Neuronal stem cell (in vitro differentiated cells): ENCODE results near the gene SLC25A30.

Experiments
- DNase-seq: peaks from one replicate; pipeline ENCODE4 v3.0.0-alpha.2; 2013; ENCODE audit warnings: low spot score
- H2AFZ ChIP-seq: one replicate; pipeline ENCODE4 v1.6.1; 2013; ENCODE audit warnings: mild to moderate bottlenecking, low read length, inconsistent platforms
- H2AK5ac ChIP-seq: 2 replicates; pipeline ENCODE4 v1.6.1; 2013; ENCODE audit warnings: low read depth, mild to moderate bottlenecking, inconsistent platforms, low read length, moderate library complexity, mixed read lengths
- H2BK120ac ChIP-seq: 2 replicates; pipeline ENCODE4 v1.6.1; 2013; ENCODE audit warnings: low read depth, mild to moderate bottlenecking, inconsistent platforms, low read length, moderate library complexity, mixed read lengths
- H2BK12ac ChIP-seq: one replicate; pipeline ENCODE4 v1.6.1; 2013; ENCODE audit warnings: low read length, inconsistent platforms
- H2BK15ac ChIP-seq: 2 replicates; pipeline ENCODE4 v1.6.1; 2013; ENCODE audit warnings: mild to moderate bottlenecking, low read length, inconsistent platforms, mixed read lengths
- H2BK5ac ChIP-seq: one replicate; pipeline ENCODE4 v1.6.1; 2013; ENCODE audit warnings: inconsistent platforms, mild to moderate bottlenecking, low read length, moderate library complexity
- H3K14ac ChIP-seq: one replicate; pipeline ENCODE4 v1.6.1; 2013; ENCODE audit warnings: low read length, inconsistent platforms
- H3K18ac ChIP-seq: 2 replicates; pipeline ENCODE4 v1.6.1; 2013; ENCODE audit warnings: low read length, inconsistent platforms
- H3K23ac ChIP-seq: 2 replicates; pipeline ENCODE4 v1.6.1; 2013; ENCODE audit warnings: low read depth, mild to moderate bottlenecking, mixed read lengths, low read length, inconsistent platforms; ENCODE audit not compliant: poor library complexity
- H3K27ac ChIP-seq: replicated peaks from 3 replicates; pipeline ENCODE4 v1.5.1; 2013; ENCODE audit warnings: low read length, inconsistent platforms
- H3K27me3 ChIP-seq, 3 experiments: 2 replicates each; pipeline ENCODE4 v1.6.1; 2013; ENCODE audit warnings: low read length in 3 of 3, mild to moderate bottlenecking in 2 of 3, inconsistent platforms in 1 of 3, low read depth in 1 of 3, mixed read lengths in 1 of 3, moderate library complexity in 1 of 3; ENCODE audit not compliant: control insufficient read depth in 3 of 3, insufficient read depth in 3 of 3
- H3K36me3 ChIP-seq, 2 donors: replicated peaks in 1 of 2; 2 replicates each; pipeline ENCODE4 v1.6.1; 2013; ENCODE audit warnings: low read length in 2 of 2; ENCODE audit not compliant: control insufficient read depth in 2 of 2, insufficient read depth in 2 of 2
- H3K4ac ChIP-seq: 2 replicates; pipeline ENCODE4 v1.6.1; 2013; ENCODE audit warnings: inconsistent platforms, mild to moderate bottlenecking, low read length, moderate library complexity
- H3K4me1 ChIP-seq, 2 donors: 1 replicate in 1 of 2; 2 replicates in 1 of 2; pipeline ENCODE4 v1.6.1; 2013; ENCODE audit warnings: low read length in 2 of 2, low read depth in 1 of 2; ENCODE audit not compliant: control insufficient read depth in 2 of 2, insufficient read depth in 1 of 2
- H3K4me2 ChIP-seq: one replicate; pipeline ENCODE4 v1.6.1; 2013; ENCODE audit warnings: mild to moderate bottlenecking, low read length, inconsistent platforms; ENCODE audit not compliant: insufficient read depth, poor library complexity, severe bottlenecking
- H3K4me3 ChIP-seq, 2 donors: 2 replicates each; pipeline ENCODE4 v1.5.1; 2013; ENCODE audit warnings: low read length in 2 of 2, mild to moderate bottlenecking in 2 of 2, inconsistent platforms in 1 of 2, moderate library complexity in 1 of 2
- H3K79me1 ChIP-seq: one replicate; pipeline ENCODE4 v1.6.1; 2013; ENCODE audit warnings: low read depth, mild to moderate bottlenecking, inconsistent platforms, low read length, moderate library complexity
- H3K9ac ChIP-seq: one replicate; pipeline ENCODE4 v1.6.1; 2013; ENCODE audit warnings: mild to moderate bottlenecking, low read depth, low read length, inconsistent platforms; ENCODE audit not compliant: poor library complexity
- H3K9me3 ChIP-seq, 2 donors: replicated peaks in 1 of 2; 2 replicates each; pipeline versions ENCODE3 to v1.6.1; 2013; ENCODE audit warnings: low read length in 2 of 2, mild to moderate bottlenecking in 2 of 2, inconsistent platforms in 1 of 2, low read depth in 1 of 2, mixed read lengths in 1 of 2, moderate library complexity in 1 of 2; ENCODE audit not compliant: control insufficient read depth in 2 of 2, insufficient read depth in 1 of 2
- H4K8ac ChIP-seq: one replicate; pipeline ENCODE4 v1.6.1; 2013; ENCODE audit warnings: low read depth, mild to moderate bottlenecking, inconsistent platforms, low read length, moderate library complexity
- H4K91ac ChIP-seq: one replicate; pipeline ENCODE4 v1.6.1; 2013; ENCODE audit warnings: low read length, low read depth, mild to moderate bottlenecking, inconsistent platforms; ENCODE audit not compliant: poor library complexity
- WGBS, 2 donors: extraction: QIAGEN DNeasy Blood & Tissue Kit; methylation state at CpG; one replicate each; pipeline ENCODE4 v1.1.7; 2013; ENCODE audit warnings: missing lambda C conversion rate in 2 of 2, mixed read lengths in 1 of 2; ENCODE audit not compliant: insufficient read length in 2 of 2, insufficient replicate concordance in 1 of 2; ENCODE audit errors: extremely low coverage in 2 of 2; 5-methylcytosine and 5-hydroxymethylcytosine counted together

The SLC25A30 gene

GRCh38 chr13:45401314-45401713 is 16.9 kb downstream of the SLC25A30 start:
- Histone ChIP-seq H3K14ac (no peak overlapping the region), H3K4me1 (no peaks in the 10 kb centered on the region), H3K27me3 (no peaks in the 10 kb centered on the region), H3K27ac (no peak overlapping the region), H2AFZ (no peak overlapping the region), H3K23ac (no peak overlapping the region), H3K9me3 (no peaks in the 10 kb centered on the region), H3K79me1 (no peaks in the 10 kb centered on the region), H4K8ac (no peak overlapping the region), H3K4me3 (no peak overlapping the region), H3K9ac (no peak overlapping the region), H2AK5ac (no peak overlapping the region), H2BK5ac (no peak overlapping the region), H2BK120ac (no peak overlapping the region), H2BK12ac (no peak overlapping the region), H3K4me2 (no peak overlapping the region), H3K36me3 (peaks cover 3 to 55% of the 10 kb centered on the region in 2 donors), H3K4ac (no peak overlapping the region), H4K91ac (no peak overlapping the region), H3K18ac (no peak overlapping the region), H2BK15ac (no peak overlapping the region)
- no peak for DNase-seq
- no CpG with 5 or more reads among the region's 1 CpG for WGBS, 2 donors

GRCh38 chr13:45398877-45399276 is 19.3 kb downstream of the SLC25A30 start:
- Histone ChIP-seq H3K36me3 (peaks cover 2 to 51% of the 10 kb centered on the region in 2 donors), H2AFZ (no peak overlapping the region), H2BK120ac (no peak overlapping the region), H2AK5ac (no peak overlapping the region), H4K91ac (no peak overlapping the region), H3K4ac (no peak overlapping the region), H3K79me1 (no peaks in the 10 kb centered on the region), H3K27ac (no peak overlapping the region), H4K8ac (no peak overlapping the region), H3K18ac (no peak overlapping the region), H3K4me3 (no peak overlapping the region), H3K23ac (no peak overlapping the region), H2BK12ac (no peak overlapping the region), H3K9me3 (no peaks in the 10 kb centered on the region), H3K14ac (no peak overlapping the region), H3K9ac (no peak overlapping the region), H2BK15ac (no peak overlapping the region), H2BK5ac (no peak overlapping the region), H3K4me1 (no peaks in the 10 kb centered on the region), H3K4me2 (no peak overlapping the region), H3K27me3 (no peaks in the 10 kb centered on the region)
- WGBS, 2 donors: no CpG with 5 or more reads among the region's 4 CpGs
- no peak for DNase-seq

DNA sequence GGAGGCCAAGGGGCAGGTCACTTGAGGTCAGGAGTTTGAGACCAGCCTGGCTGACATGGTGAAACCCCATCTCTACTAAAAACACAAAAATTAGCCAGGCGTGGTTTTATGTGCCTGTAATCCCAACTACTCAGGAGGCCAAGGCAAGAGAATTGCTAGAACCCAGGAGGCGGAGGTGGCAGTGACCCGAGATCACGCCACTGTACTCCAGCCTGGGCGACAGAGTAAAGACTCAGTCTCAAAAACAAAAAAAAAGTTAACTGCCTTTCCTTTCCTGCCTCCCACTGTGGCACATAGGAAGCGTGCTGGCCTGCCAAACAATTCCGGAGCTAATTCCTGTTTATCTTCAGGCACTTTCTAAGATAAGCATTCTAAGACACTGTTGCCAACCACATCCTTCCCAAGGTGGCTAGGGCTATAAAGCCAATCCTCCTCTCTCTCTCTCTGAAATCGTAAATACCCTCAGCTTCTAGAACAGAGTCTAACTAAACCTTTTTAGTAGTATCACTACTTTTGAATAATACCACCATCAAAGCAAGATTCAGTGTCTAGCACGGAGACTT is 21.6 kb downstream of the SLC25A30 start:
- no peak overlapping the region for H3K4me3 ChIP-seq
- peaks cover 2 to 45% of the 10 kb centered on the region in 2 donors for H3K36me3 ChIP-seq
- H2BK120ac ChIP-seq: no peak overlapping the region
- no peaks in the 10 kb centered on the region for H3K27me3 ChIP-seq
- no peak overlapping the region for H3K9ac ChIP-seq
- H2BK15ac ChIP-seq: no peak overlapping the region
- H3K4me2 ChIP-seq: no peak overlapping the region
- no peak overlapping the region for H2AFZ ChIP-seq
- H2BK5ac ChIP-seq: no peak overlapping the region
- H4K91ac ChIP-seq: no peak overlapping the region
- H3K23ac ChIP-seq: no peak overlapping the region
- H3K4ac ChIP-seq: no peak overlapping the region
- no peak overlapping the region for H3K27ac ChIP-seq
- no CpG with 5 or more reads among the region's 9 CpGs for WGBS, 2 donors
- H4K8ac ChIP-seq: no peak overlapping the region
- H3K4me1 ChIP-seq: no peaks in the 10 kb centered on the region
- no peak for DNase-seq
- H2BK12ac ChIP-seq: no peak overlapping the region
- H3K18ac ChIP-seq: no peak overlapping the region
- no peak overlapping the region for H2AK5ac ChIP-seq
- H3K79me1 ChIP-seq: no peaks in the 10 kb centered on the region
- H3K9me3 ChIP-seq: no peaks in the 10 kb centered on the region
- H3K14ac ChIP-seq: no peak overlapping the region

DNA sequence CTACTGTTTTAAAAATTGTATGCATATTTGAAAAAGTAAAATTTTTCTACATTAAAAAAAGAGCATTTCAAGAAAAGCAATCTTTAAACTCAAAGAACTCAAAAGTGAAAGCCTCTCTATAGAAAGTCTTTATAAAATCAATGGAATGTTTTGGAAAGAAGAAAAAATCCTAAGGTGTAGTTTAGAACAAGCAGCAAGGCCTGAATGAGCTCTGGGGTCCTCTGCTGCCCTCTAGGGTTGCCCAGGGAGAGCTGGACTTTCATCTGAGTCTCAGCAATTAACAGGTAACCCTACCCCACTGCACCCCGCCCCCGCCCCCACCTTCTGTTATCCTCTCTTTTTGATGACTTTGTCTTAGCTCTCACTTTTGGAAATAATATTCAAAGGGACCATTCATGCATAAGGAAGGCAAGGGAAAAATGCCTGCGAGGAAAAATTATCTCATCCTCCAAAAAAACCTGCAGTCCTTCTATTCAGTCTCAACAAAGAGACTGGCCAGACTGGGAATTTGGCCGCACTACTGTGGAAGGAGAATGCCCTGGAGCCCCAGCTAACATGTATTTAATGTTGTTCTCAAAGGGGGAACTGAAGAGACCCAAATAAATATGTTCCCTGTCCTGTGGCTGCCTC is 24.1 kb downstream of the SLC25A30 start:
- no peak overlapping the region for H3K27ac ChIP-seq
- no peaks in the 10 kb centered on the region for H3K79me1 ChIP-seq
- no peak overlapping the region for H2BK120ac ChIP-seq
- peaks cover 2 to 41% of the 10 kb centered on the region in 2 donors for H3K36me3 ChIP-seq
- no peak overlapping the region for H2BK5ac ChIP-seq
- no peak overlapping the region for H2BK15ac ChIP-seq
- no peak overlapping the region for H3K23ac ChIP-seq
- H3K14ac ChIP-seq: no peak overlapping the region
- no peak overlapping the region for H3K4ac ChIP-seq
- H2AFZ ChIP-seq: no peak overlapping the region
- no peak overlapping the region for H2BK12ac ChIP-seq
- no peak overlapping the region for H4K8ac ChIP-seq
- no peaks in the 10 kb centered on the region for H3K9me3 ChIP-seq
- no peak overlapping the region for H4K91ac ChIP-seq
- H3K9ac ChIP-seq: no peak overlapping the region
- WGBS, 2 donors: no CpG with 5 or more reads among the region's 4 CpGs
- DNase-seq: peak; percentile 48
- H3K4me2 ChIP-seq: no peak overlapping the region
- H3K4me3 ChIP-seq: no peak overlapping the region
- H3K4me1 ChIP-seq: no peaks in the 10 kb centered on the region
- no peak overlapping the region for H3K18ac ChIP-seq
- no peaks in the 10 kb centered on the region for H3K27me3 ChIP-seq
- H2AK5ac ChIP-seq: no peak overlapping the region
